KOPT-K1 (cell line): ENCODE data around the gene OPCML.

ENCODE experiments used
- H3K27ac ChIP-seq: fragments of 200-600 bp; sonication (generic); 2 replicates; pipeline ENCODE4 v1.5.1; 2016; ENCODE audit warnings: antibody characterized with exemption, mild to moderate bottlenecking, low read depth, low read length; ENCODE audit not compliant: poor library complexity, severe bottlenecking
- H3K36me3 ChIP-seq: fragments of 200-600 bp; sonication (generic); 2 replicates; pipeline ENCODE4 v1.5.1; 2017; ENCODE audit warnings: antibody characterized with exemption, mild to moderate bottlenecking, low read length, moderate library complexity; ENCODE audit not compliant: insufficient read depth
- H3K9me3 ChIP-seq: fragments of 200-600 bp; sonication (generic); 2 replicates; pipeline ENCODE4 v1.5.1; 2017; ENCODE audit warnings: antibody characterized with exemption, low read length, mild to moderate bottlenecking; ENCODE audit not compliant: insufficient read depth, poor library complexity, severe bottlenecking

OPCML gene

DNA sequence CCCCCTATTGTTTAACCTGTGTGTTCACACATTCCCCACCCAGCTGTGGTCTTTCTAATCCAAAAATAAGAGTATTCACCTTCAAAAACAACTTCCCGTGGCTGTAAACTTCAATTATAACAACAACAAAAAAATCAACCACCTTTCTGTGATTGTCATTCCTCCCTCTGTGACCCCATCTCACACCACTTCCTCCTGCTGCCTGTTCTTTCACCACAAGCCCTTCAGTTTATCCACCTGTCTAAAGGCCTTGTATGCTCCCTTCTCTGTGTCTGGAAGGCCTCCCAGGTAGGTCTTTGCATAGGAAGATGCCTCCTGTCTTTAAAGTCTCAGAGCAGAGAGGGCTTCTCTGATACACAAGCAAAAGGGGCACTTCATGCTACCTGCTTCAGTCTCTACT, 707.7 kb downstream of the OPCML start:
- Histone ChIP-seq H3K36me3 (no peaks in the 10 kb centered on the region), H3K27ac (no peak overlapping the region), H3K9me3 (no peaks in the 10 kb centered on the region)

DNA sequence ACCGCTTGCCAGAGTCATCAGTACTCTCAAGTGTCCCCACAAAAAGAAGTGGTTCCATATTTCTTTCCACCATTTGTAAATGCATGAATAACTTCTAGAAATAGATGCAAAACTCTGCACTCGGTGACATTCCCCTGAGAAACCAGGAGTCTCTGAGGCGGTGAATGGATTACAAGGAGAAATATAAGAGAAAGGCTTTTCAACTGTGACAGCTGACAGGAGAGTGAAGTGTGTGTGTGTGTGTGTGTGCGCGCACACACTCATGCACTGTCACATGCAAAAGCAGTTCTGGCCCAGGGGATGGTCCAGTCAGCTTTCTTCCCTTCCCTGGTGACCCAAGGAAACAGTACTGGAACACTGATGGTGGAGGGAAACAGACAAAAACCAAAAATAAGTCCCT, 710.0 kb downstream of the OPCML start:
- Histone ChIP-seq H3K27ac (no peak overlapping the region), H3K9me3 (no peaks in the 10 kb centered on the region), H3K36me3 (no peaks in the 10 kb centered on the region)

DNA sequence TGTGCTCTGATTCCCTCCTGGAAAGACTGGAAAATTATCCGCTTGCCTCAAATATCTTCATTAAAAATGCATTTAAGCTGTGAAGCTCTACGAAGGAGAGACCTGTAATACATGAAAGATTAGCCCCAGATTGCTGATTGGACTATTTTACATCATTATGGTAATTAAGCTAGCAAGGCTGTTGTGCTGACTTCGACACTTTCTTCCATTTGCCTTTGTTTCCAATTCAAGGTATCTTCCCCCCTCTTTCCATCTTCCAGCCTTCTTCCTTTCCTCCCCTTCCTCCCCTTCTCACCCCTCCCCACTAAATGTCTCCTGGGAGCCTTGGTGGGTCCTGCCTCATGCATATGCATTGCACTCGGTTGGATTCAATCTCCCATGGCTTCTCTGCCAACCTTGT, 710.8 kb downstream of the OPCML start:
- H3K9me3 ChIP-seq = no peaks in the 10 kb centered on the region
- no peaks in the 10 kb centered on the region for H3K36me3 ChIP-seq

DNA sequence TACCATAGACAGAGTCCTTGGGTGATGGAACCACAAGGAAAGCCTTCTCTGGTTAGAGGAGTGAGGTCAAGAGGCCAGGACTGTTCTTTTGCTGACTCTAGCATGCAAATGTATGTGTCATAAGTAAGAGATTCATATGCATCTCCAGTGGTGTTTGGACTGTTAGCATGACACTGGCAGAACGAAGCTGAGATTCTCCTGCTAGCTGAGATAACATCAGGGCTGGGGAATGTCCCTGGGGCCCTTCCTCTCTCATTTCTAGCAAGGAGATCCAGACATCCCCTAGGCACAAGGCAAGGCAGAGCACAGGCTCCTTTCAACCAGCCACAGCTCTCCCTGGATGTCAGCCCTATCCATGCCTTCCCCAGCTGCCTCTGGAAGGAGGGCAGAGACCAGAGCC, 711.3 kb downstream of the OPCML start:
- Histone ChIP-seq H3K36me3 (no peaks in the 10 kb centered on the region), H3K9me3 (no peaks in the 10 kb centered on the region), H3K27ac (no peak overlapping the region)

More for the DNA sequence above, 710.8 kb downstream of the OPCML start:
- H3K27ac ChIP-seq = no peak overlapping the region

DNA sequence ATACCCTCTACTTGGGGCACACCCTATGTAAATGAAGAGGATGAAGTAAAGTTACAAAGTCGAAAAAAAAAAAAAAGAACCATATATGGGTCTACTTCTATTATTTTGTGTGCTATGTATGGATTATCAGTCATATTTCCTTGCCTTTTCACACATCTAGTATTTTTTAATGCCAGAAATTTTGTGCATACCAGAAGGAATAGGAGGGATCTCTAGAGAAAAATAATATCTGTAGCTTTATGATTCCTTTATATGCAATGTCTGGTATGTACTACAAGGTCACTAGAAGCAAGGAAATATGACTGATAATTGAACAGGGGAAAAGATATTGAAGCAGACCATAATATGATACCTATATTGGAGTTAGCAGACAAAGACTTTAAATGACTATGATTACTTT, 713.4 kb downstream of the OPCML start:
- Histone ChIP-seq H3K9me3 (no peaks in the 10 kb centered on the region), H3K27ac (no peak overlapping the region), H3K36me3 (no peaks in the 10 kb centered on the region)

DNA sequence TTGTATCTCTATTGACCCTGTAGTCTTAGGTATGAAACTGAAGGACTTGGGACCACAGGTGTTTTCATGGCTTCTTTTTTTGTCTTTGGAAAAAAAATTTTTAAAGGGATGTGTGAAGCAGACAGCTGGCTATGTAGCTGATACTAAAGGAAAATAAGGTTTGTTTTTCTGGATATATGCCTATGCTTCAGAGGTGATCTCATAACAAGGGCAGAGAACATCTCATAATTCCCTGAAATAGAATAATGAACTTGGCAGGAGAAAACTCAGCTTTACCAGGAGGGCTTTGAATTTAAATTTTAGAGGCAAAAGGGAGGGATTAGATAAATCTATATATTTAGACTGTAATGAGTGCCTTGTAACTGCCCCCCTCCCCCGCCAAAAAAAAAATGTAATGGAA, 714.9 kb downstream of the OPCML start:
- no peak overlapping the region for H3K27ac ChIP-seq
- H3K9me3 ChIP-seq = no peaks in the 10 kb centered on the region
- H3K36me3 ChIP-seq = no peaks in the 10 kb centered on the region

DNA sequence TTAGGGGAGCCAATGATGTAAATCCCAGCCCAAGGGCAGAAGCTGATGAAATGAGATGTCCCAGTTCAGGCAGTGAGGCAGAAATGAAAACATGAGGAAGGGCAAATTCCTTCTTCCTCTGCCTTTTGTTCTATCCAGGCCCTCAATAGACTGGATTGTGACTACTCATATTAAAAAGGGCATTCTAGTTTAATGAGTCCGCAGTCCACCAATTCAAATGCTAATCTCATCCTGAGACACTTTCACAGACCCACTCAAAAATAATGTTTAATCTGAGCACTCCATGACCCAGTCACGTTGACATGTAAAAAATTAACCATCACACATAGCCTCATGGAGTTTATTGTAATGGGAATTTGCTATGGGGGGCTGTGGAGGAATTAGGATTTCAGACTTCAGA, 717.9 kb downstream of the OPCML start:
- no peaks in the 10 kb centered on the region for H3K9me3 ChIP-seq
- H3K27ac ChIP-seq = no peak overlapping the region
- no peaks in the 10 kb centered on the region for H3K36me3 ChIP-seq

DNA sequence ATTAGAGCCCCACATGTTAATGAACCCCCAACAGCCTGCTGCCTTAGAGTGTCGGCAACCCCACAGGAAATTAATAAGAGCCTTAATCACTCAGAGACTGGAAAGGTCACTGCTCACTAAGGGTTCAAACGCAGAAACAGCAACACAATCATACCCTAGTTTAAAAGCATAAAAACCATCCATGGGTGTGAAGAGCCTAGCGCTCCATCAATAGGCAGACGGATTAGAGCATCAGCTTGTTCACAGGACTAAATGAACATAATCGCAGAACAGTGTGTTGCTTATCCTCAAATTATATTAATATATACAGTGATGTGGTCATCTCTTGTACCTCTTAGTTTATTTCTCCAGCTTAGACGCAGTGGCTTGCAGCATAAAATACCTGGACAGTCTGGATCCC, 720.7 kb downstream of the OPCML start:
- no peaks in the 10 kb centered on the region for H3K9me3 ChIP-seq
- H3K36me3 ChIP-seq = no peaks in the 10 kb centered on the region
- H3K27ac ChIP-seq = no peak overlapping the region

DNA sequence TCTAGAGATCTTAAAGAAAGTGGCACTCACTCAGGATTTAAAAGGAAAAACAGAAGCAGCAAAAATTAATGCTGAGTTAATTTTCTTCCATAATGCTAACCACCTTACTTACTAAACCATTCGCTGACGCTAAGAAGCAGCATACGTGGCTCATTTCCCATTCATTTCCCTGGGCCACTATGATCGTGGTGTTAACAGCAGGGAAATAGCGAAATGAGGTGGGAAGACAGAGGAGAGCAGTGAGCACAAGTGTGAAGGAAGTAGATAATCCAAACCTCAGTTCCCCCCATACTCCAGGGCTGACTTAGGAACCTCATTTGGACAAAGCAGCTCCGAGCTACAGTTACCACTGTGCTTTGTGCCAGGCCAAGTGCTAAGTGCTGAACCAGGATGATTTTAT, 723.2 kb downstream of the OPCML start:
- Histone ChIP-seq H3K27ac (no peak overlapping the region), H3K9me3 (no peaks in the 10 kb centered on the region), H3K36me3 (no peaks in the 10 kb centered on the region)

DNA sequence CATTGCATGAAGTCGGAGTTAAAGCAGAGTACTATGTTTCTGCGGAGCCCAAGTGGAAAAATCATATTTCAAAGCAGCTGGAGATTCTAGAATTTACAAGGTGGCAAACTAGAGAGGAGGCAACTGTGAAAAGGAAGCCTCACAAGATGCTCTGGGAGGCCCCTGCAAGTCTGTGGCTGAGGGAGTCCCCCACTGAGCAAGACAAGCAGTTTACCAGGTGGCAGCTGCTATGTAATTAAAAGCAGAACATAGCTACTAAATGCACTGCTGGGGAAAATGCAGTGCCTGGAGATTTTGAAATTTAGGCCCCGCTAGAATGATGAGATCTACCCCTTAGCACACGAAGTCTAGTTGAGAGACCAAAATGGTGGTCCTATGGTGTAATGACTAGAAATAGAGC, 728.0 kb downstream of the OPCML start:
- Histone ChIP-seq H3K9me3 (no peaks in the 10 kb centered on the region), H3K27ac (no peak overlapping the region), H3K36me3 (no peaks in the 10 kb centered on the region)

DNA sequence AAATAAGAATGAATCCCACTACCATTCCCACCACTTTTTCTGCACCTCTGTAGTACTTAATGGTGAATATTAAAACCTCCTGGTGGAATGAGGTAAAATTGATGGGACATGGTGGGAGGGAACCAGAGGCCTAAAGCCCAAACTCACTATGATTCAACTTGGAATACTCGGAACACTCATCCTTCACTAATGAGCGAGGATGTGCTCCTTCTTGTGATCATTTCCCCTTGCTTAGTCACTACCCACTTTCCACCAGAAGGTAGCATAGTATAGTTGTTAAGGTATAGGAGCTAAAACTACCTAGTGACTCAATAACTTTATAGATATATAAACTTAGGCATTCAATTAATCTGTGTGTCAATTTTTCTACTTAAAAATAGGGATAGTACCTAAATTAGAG, 728.9 kb downstream of the OPCML start:
- Histone ChIP-seq H3K27ac (no peak overlapping the region), H3K9me3 (no peaks in the 10 kb centered on the region), H3K36me3 (no peaks in the 10 kb centered on the region)

DNA sequence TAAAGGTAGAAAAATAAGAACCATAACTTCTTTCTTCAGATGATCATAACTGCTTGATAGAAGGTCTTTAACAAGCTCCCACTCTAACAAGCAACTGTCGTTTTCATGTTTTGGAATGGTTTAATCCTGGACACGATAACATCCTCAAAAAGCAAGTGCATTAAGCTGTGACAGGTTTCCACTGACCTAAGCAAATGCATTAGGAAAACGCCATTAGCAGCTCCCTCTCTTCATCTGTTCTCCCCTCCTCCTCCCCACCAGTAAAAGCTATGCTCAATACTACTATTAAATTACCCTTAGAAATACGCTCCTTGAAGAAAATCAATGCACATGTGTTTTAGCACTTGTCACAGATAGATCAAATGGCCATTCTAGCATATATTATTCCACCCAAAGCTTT, 729.4 kb downstream of the OPCML start:
- H3K9me3 ChIP-seq = no peaks in the 10 kb centered on the region
- no peak overlapping the region for H3K27ac ChIP-seq
- no peaks in the 10 kb centered on the region for H3K36me3 ChIP-seq

DNA sequence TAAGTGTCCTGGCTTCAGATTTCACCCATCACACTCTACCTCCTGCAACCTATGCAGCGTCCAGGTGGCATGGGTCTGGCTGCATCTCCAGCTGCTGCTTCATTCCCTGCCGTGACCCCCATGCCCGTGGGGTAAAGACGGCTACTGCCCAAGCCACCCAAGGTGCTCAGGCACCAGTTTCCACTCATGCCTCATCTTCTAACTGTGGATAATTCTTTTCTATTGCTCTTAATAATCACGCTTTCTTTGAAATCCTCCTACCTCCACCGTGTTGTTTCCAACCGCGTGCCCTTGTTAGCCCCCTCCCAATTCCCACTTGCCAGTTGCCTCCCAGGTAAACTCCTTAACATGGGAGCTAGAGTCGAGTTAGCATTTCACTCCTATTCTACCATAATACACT, 738.5 kb downstream of the OPCML start:
- no peak overlapping the region for H3K27ac ChIP-seq
- H3K36me3 ChIP-seq = no peaks in the 10 kb centered on the region
- no peaks in the 10 kb centered on the region for H3K9me3 ChIP-seq

DNA sequence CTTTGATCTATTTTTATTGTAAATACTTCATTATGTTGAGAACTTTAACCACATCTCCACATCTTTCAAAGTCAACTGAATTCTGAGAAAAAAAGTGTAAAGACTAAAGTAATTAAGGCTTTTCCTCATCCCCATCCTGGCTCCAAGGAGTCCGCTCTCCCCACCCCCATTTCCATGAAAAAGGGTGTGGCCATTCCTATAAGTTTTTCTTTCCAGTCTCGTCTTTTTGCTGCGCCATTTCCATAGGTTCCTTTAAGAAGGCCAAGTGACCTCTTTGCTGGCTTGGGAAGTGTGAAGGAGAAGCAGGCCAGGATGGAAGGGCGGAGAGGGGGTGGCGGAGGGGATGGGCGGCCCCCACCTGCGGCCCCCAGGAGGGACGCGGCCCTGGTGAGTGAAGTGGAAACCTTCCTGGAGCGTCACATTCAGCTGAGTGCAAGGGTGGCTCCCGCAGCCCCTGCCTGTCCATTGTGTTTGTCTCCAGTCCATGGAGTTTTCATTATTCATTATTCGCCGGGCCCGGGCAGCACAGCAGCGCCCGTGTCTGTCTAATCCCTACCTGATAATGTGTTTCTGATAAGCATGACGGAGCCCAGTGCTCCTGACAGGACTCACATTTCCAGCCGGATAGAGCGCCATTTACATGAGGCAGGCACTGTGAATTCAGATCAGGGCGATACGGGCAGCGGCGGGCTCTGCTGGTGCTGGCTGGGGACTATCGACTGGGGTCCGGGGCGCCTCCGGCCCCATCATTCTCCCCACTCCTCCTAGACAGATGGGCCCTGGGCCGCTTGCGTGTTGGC, 739.8 kb downstream of the OPCML start:
- Histone ChIP-seq H3K36me3 (no peaks in the 10 kb centered on the region), H3K9me3 (no peaks in the 10 kb centered on the region), H3K27ac (no peak overlapping the region)

DNA sequence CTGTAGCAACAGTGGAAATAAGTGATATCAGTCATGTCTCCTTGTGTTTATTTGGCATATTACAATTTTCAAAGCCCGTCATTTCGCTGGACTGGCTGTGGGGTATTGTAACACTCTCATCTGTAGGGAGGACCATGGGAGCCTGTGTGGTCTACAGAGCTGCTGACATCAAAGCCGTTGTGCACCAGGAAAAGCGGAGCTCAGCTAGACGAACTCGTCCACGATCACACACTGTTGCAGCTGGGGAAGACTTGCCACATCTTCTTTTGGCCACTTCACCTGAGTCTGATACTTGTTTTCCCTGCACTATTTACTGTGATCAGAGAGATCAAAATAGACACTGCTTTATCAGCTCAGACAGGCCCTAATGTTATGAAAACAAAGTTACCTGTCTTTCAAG, 741.3 kb downstream of the OPCML start:
- no peaks in the 10 kb centered on the region for H3K36me3 ChIP-seq
- H3K9me3 ChIP-seq = no peaks in the 10 kb centered on the region
- H3K27ac ChIP-seq = no peak overlapping the region

DNA sequence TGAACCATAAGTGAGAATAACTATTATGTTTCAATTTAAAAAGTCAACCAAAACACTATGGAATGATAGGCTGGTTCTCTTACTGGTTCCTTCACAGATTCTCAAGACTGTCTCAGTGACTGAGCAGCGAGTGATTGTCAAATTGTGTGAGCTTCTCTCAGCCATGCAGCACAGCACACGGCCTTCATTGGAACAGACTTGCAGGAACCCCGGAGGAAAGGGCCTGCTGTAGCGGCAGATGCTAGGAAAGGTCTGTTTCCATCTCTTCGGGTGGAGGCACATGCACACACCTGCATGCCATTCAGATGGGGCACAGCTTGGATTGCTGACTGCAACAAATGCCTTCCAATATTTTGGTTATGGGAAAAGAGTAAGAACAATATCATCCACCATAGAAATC, 741.8 kb downstream of the OPCML start:
- Histone ChIP-seq H3K9me3 (no peaks in the 10 kb centered on the region), H3K27ac (no peak overlapping the region), H3K36me3 (no peaks in the 10 kb centered on the region)
